Stomach smooth muscle (tissue), 2 donors: Measurements from ENCODE around the gene EVX1.
A peak's percentile ranks its signal among the peaks of the same experiment; 100 is the strongest.

Experiments used
- H3K27ac ChIP-seq: one replicate; pipeline ENCODE4 v1.7.0; 2013; ENCODE audit warnings: mild to moderate bottlenecking, low read length, inconsistent platforms
- H3K27me3 ChIP-seq, 2 donors: one replicate each; pipeline ENCODE4 v1.7.0; 2013; ENCODE audit warnings: low read length in 2 of 2; ENCODE audit not compliant: insufficient read depth in 2 of 2, control insufficient read depth in 1 of 2
- H3K36me3 ChIP-seq, 2 donors: one replicate each; pipeline ENCODE4 v1.7.0; 2013; ENCODE audit warnings: low read length in 2 of 2; ENCODE audit not compliant: control insufficient read depth in 2 of 2, insufficient read depth in 2 of 2
- H3K4me1 ChIP-seq: one replicate; pipeline ENCODE4 v1.7.0; 2013; ENCODE audit warnings: low read length; ENCODE audit not compliant: control insufficient read depth, insufficient read depth
- H3K4me3 ChIP-seq, 2 donors: one replicate each; pipeline ENCODE4 v1.7.0; 2013; ENCODE audit warnings: low read length in 2 of 2
- H3K9ac ChIP-seq, 2 donors: one replicate each; pipeline ENCODE4 v1.7.0; 2013; ENCODE audit warnings: low read length in 2 of 2, mild to moderate bottlenecking in 1 of 2
- H3K9me3 ChIP-seq, 2 donors: one replicate each; pipeline ENCODE4 v1.7.0; 2013; ENCODE audit warnings: low read length in 2 of 2; ENCODE audit not compliant: control insufficient read depth in 2 of 2
- donor health status: healthy.
- donor health status: Pancreatic carcinoma.

EVX1 gene

DNA sequence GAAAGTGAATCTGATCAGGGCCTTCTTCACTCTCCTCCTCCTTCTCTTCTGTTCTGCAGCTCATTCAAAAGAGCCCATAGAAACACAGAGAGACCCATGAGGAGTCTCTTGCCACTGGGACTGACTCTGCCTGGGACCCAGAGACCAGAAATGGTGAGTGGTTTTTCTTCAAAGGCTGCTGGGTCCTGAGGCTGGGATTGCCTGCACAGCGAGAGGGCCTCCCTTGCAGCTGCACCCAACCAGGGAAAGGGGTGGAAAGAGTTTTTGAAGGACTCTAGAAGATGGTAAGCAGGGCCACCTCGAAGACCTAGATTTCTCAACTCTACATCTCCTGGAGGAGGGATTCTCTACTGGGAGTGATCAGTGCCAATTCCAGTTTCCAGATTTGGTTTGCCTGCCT lies 27.2 kb upstream of the EVX1 start:
- H3K4me1 ChIP-seq: peaks cover 12% of the 10 kb centered on the region
- no peak overlapping the region for H3K4me3 ChIP-seq

DNA sequence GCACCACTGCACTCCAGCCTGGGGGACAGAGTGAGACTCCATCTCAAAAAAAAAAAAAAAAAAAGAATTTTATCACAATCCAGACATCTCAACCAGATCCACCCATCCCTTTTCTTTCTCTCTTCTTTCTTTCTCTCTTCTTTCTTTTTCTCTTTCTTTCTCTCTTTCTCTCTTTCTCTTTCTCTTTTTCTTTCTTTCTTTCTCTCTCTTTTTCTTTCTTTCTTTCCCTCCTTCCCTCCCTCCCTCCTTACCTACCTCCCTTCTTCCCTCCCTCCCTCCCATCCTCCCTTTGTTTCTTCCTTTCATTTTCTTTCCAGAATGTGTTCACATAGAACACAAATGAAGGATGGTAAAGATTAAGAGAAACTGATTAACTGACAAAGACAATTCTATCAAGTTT lies 24.7 kb upstream of the EVX1 start:
- no peak overlapping the region for H3K4me3 ChIP-seq
- H3K4me1 ChIP-seq: peaks cover 7% of the 10 kb centered on the region
- H3K9me3 ChIP-seq: no peaks in the 10 kb centered on the region
- no peaks in the 10 kb centered on the region for H3K36me3 ChIP-seq
- H3K9ac ChIP-seq: no peak overlapping the region
- H3K27me3 ChIP-seq: peaks cover 56 to 70% of the 10 kb centered on the region in 2 donors
- H3K27ac ChIP-seq: no peak overlapping the region

More for the DNA sequence above, 27.2 kb upstream of the EVX1 start:
- Histone ChIP-seq H3K27ac (no peak overlapping the region), H3K36me3 (no peaks in the 10 kb centered on the region), H3K9me3 (no peaks in the 10 kb centered on the region), H3K27me3 (peaks cover 68 to 74% of the 10 kb centered on the region in 2 donors), H3K9ac (no peak overlapping the region)

DNA sequence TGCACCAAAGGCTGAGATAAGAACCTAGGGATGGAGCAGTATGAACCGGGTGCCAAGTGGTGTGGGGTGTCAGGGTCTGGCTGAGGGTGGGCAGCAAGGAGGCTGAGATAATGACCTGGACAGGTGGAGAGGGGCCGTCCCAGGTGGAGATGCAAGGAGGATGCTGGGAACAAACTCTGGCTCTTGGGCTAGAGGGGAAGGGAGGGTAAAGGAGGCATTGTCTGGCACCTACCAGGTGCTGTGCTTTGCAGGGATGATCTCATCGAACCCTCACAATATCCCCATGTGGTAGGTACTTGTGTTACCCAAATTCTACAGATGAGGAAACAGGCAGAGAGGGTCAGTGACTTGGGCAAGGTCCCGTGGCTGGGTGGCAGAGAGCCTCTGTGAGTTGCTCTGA lies 22.8 kb upstream of the EVX1 start:
- Histone ChIP-seq H3K9ac (no peak overlapping the region), H3K4me3 (no peak overlapping the region), H3K27ac (no peak overlapping the region), H3K27me3 (peaks cover 43 to 67% of the 10 kb centered on the region in 2 donors), H3K4me1 (peaks cover 4% of the 10 kb centered on the region), H3K36me3 (no peaks in the 10 kb centered on the region), H3K9me3 (no peaks in the 10 kb centered on the region)

DNA sequence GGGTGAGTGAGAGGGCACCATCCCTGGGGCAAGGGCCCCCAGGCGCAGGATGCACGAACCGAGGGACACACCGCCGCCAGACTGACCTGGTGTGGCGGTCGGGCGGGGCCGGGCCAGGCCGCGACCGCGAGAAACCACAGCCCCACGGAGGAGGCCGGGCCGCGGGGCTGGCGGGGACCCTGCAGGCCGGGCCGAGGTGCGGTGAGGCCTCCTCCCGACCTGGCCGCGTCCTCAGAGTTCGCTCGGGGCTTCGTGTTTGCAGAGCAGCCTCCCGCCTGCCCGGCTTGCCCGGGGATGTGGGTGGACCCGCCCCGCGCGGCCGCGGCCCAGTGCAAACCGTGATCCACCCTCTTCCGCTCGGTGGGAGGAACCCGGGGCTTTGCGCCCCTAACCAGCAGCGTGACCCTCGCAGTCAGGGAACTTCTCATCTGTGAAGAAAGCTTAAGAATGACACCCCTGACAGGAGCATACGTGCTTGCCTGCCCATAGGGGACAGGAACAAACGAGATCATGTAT lies 22.1 kb upstream of the EVX1 start:
- H3K4me3 ChIP-seq: no peak overlapping the region
- H3K9ac ChIP-seq: no peak overlapping the region

DNA sequence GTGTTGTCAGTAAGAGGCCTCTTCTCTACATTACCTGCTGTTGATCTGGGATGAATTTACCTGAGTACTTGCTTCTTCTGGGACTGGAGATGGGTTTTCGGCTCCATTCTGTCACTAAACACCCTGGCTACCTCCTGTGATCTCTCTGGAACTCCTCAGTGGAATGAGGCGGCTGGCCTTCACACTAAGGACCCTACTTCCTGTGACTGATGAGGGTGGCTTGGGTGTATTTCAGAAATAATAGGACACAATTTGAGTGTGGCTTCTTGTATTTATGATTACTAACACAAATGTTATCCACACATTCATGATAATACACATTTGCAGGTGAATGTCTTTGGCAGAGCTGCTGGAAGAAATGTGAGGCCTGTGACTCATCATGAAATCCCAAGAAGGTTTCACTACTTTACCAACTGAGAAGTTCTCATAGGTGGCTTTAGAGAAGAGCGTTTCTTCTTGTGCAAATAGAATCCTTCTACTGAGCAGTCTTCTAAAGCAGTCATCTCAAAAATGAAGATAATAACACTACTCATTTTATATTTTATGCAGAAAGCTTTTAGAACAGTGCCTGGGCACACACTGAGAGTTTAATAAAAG lies 21.3 kb upstream of the EVX1 start:
- H3K27ac ChIP-seq: no peak overlapping the region
- H3K4me1 ChIP-seq: peaks cover 4% of the 10 kb centered on the region
- H3K27me3 ChIP-seq: peaks cover 51 to 72% of the 10 kb centered on the region in 2 donors
- H3K9me3 ChIP-seq: no peaks in the 10 kb centered on the region
- no peak overlapping the region for H3K9ac ChIP-seq
- no peak overlapping the region for H3K4me3 ChIP-seq
- H3K36me3 ChIP-seq: no peaks in the 10 kb centered on the region

More for the DNA sequence above, 22.1 kb upstream of the EVX1 start:
- Histone ChIP-seq H3K27me3 (peaks cover 49 to 69% of the 10 kb centered on the region in 2 donors), H3K27ac (no peak overlapping the region), H3K9me3 (no peaks in the 10 kb centered on the region), H3K4me1 (peaks cover 4% of the 10 kb centered on the region), H3K36me3 (no peaks in the 10 kb centered on the region)

DNA sequence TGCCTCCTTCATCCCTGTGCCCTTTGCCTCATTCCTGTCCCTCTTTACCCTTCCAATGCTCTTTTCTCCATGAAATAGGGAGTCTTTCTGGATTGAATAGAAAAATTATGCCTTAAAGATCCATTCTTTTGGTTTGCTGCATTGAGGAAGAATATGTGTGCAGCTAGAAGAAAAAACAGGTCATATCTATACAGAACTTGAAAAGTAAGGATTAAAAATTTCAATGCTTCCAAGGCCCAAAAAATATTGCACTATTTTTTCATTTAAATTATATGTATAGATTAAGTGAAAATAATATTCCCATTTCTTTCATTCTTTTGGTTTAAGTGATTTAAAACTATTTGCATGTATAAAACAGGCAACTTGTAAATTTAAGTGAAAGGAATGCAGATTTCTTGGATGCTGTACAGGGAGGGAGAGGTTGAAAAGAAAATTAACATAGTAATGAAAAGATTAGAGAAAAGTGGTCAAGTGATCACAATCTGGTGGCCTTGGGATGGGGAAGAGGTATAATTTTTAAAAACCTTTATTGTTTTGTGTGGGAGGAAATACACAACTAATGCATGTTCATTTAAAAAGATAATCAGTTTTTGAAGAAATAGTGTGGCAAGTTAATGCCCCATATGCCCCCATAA lies 18.5 kb upstream of the EVX1 start:
- Histone ChIP-seq H3K36me3 (no peaks in the 10 kb centered on the region), H3K9ac (no peak overlapping the region), H3K4me1 (peaks cover 4% of the 10 kb centered on the region), H3K4me3 (no peak overlapping the region), H3K9me3 (no peaks in the 10 kb centered on the region), H3K27ac (no peak overlapping the region), H3K27me3 (peaks cover 47 to 70% of the 10 kb centered on the region in 2 donors)

DNA sequence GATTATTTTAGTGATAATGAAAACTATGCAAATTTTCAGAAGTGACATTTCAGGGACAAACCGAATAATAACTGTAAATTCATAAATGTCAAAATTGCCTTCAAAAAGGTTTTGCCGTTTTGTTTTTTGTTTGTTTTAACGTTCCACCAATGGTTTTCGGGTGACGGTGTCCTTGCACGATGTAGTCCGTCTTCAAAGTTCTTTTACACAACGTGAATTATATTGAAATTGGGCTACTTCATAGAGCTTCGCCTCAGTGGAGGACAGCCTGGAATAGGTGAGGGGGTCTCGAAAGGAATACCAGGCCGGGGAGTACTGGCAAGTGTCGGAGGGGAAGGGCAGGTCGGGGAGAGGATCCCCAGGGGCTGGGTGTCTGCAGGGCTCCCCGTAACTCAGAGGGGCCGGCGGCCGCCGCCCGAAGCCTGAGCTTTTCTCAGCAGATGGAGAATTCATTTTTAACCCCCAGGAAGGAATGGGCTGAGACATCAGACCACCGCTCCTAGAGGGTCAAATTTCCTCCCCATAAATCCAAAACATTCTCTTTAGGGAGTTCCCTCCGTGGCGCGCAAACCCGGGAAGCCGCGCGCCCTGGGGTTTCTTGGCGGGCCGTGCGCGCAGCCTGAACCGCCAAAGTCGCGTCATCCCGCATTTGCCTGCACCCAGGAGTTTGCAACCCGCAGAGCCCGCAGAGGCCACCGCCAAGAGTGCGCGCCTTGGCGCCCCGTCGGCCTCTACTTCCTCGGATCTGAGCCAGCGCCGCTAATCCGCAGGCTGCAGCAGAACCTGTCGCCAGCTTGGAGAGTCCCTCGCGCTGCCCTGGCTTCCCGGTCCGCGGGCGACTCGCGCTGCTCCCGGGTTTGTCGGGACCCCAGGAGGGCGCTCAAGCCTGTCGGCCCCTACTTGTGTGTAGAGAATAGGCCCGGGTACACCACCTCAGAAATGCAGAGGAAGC lies 17.3 kb upstream of the EVX1 start:
- no peak overlapping the region for H3K4me3 ChIP-seq
- no peaks in the 10 kb centered on the region for H3K36me3 ChIP-seq
- no peak overlapping the region for H3K27ac ChIP-seq
- H3K4me1 ChIP-seq: peaks cover 4% of the 10 kb centered on the region
- H3K9ac ChIP-seq: no peak overlapping the region
- H3K9me3 ChIP-seq: no peaks in the 10 kb centered on the region
- H3K27me3 ChIP-seq: peaks cover 37 to 61% of the 10 kb centered on the region in 2 donors

DNA sequence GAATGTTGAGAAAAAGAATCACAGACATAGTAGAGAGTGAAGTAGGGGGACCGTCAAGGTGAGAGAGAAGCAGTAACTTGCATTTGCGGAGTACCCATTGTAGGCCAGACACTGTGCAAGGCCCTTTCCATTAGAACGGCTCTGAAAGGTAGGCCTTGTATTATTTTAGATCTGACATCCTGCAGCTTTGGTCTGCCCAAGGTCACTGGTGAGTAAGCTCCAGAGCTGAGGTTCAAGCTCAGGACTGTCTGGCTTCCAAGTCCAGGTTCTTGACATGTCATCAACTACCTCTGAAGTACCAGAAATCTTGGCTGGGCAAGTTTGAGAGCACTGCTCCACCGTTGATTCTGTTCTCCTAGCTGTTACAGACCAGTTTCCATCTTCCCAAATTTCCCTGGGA lies 13.2 kb upstream of the EVX1 start:
- Histone ChIP-seq H3K27ac (no peak overlapping the region), H3K9ac (no peak overlapping the region), H3K4me1 (no peaks in the 10 kb centered on the region), H3K27me3 (peaks cover 18 to 39% of the 10 kb centered on the region in 2 donors), H3K9me3 (no peaks in the 10 kb centered on the region), H3K4me3 (no peak overlapping the region), H3K36me3 (no peaks in the 10 kb centered on the region)

DNA sequence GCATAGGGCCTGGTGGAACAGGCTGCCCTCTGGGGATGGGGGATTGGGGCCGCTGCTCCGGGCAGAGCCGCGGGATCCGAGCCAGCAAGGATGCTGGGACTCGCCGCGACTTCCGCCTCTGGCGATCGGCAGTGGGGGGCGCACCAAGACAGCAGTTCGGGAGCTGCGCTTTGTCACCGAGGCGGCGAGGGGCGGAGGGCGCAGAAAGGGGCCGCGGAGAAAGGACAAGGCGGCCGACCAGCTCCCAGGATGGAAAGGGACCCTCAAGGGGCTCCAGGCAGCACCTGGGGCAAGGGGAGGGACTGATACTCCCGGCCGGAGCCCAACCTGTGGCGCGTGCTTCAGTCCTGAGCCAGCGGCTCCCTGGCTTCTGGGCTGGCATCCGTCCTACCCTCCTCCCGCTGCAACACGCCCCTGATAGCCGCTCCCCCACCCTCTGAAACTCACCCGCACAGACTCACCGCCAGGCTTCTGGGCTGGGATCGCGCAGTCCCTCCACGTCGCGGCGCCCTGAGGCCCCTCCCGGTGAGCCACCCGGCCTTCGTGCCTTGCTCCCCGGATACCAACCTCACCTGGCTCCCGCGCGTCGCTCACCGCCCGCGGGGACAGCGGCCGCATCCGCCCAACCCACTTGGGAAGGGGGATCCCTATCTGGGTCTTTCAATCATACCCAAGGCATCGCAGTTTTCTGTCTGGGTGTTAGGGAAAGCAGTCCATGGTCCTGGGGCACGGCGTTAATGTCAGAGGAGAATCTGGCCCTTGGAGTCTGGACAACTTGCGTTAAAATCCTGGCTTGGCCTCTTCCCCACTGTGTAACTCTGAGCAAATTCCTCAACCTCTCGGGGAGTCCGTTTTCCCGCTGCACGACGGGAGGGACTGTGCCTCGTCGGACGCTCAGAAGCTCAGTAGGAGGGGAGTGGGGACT lies 7.0 kb upstream of the EVX1 start:
- Histone ChIP-seq H3K4me3 (peak overlapping the region; percentile 40 to 66), H3K9ac (no peak overlapping the region), H3K27me3 (peaks cover 49 to 71% of the 10 kb centered on the region in 2 donors)

More for the DNA sequence above, 7.0 kb upstream of the EVX1 start:
- Histone ChIP-seq H3K36me3 (no peaks in the 10 kb centered on the region), H3K4me1 (peaks cover 14% of the 10 kb centered on the region), H3K9me3 (no peaks in the 10 kb centered on the region), H3K27ac (no peak overlapping the region)
